Kidney (tissue), 14 donors: ENCODE results near the gene SYPL2. TPM values are rescaled to one million over a fixed set of nuclear protein-coding genes. Genes with fewer than 3 reads are reported as not detected.

Source experiments
- DNase-seq, 5 donors: peaks; one replicate each; pipeline ENCODE4 v3.0.0-alpha.2; 2013 to 2020
- FAIRE-seq: peaks from 2 replicates; lab custom pipeline; 2012; peaks lifted over from hg19 to GRCh38; lab: Jason Lieb, UNC
- H3K27ac ChIP-seq, 2 donors: one replicate each; pipeline ENCODE4 v1.7.0; 2013; ENCODE audit warnings: low read depth in 2 of 2, low read length in 2 of 2, inconsistent platforms in 1 of 2
- H3K27me3 ChIP-seq: one replicate; pipeline ENCODE4 v1.7.1; 2013; ENCODE audit warnings: low read length, inconsistent platforms; ENCODE audit not compliant: control insufficient read depth, insufficient read depth
- H3K36me3 ChIP-seq, 3 donors: one replicate each; pipeline versions ENCODE4 v1.7.0 to v1.7.1; 2013; ENCODE audit warnings: low read length in 3 of 3, control low read depth in 1 of 3, inconsistent platforms in 1 of 3; ENCODE audit not compliant: insufficient read depth in 3 of 3, control insufficient read depth in 2 of 3
- H3K4me1 ChIP-seq, 3 donors: one replicate each; pipeline versions ENCODE4 v1.7.0 to v1.7.1; 2013; ENCODE audit warnings: low read length in 3 of 3, inconsistent platforms in 1 of 3, low read depth in 1 of 3; ENCODE audit not compliant: control insufficient read depth in 2 of 3, insufficient read depth in 2 of 3
- H3K4me3 ChIP-seq, 3 donors: one replicate each; pipeline versions ENCODE4 v1.7.0 to v1.8.1; 2013; ENCODE audit warnings: low read length in 3 of 3, control low read depth in 1 of 3, inconsistent platforms in 1 of 3
- H3K9ac ChIP-seq, 3 donors: one replicate each; pipeline versions ENCODE4 v1.7.0 to v1.7.1; 2013; ENCODE audit warnings: low read length in 3 of 3, control low read depth in 1 of 3, inconsistent platforms in 1 of 3
- H3K9me3 ChIP-seq, 3 donors: one replicate each; pipeline versions ENCODE4 v1.7.0 to v1.7.1; 2013; ENCODE audit warnings: low read length in 3 of 3, control low read depth in 1 of 3, inconsistent platforms in 1 of 3; ENCODE audit not compliant: control insufficient read depth in 2 of 3, insufficient read depth in 1 of 3
- CTCF ChIP-seq: IDR thresholded peaks from 3 replicates; pipeline ENCODE4 v1.5.1; 2012; ENCODE audit warnings: mild to moderate bottlenecking, moderate library complexity, borderline replicate concordance; ENCODE audit not compliant: insufficient read depth; ENCODE audit errors: extremely low read depth
- intact Hi-C: fragments of 100-400 bp; cut with DNase I; formaldehyde crosslinking; loops from one replicate; pipeline ENCODE4 v1.11.1; 2022
- polyA plus RNA-seq: library from polyadenylated mRNA; stranded (reverse); fragments of 350-450 nt; fragmentation: Illumina TruSeq; extraction: RNeasy Lipid Tissue Mini Kit (QIAGEN cat#74804); gene quantifications from one replicate; pipeline ENCODE4 v1.2.3, GENCODE V29; 2014; ENCODE audit warnings: low read depth, low replicate concordance; ENCODE audit not compliant: insufficient read depth
- total RNA-seq: library from RNA; stranded (reverse); fragmentation: NEBNext Ultra II Directional; extraction: Animal tissue kit (Norgen Biotek cat#: 25700); gene quantifications from one replicate; pipeline ENCODE4 v1.2.1, GENCODE V29; 2021
- donor health status: control.
- donor health status: control.
- donor health status: control.
- donor health status: control.
- donor health status: control.
- donor health status: DM: yes; HTN: yes; CAD: no.
- donor health status: Normal renal cell carcinoma (clear cell type).

The SYPL2 gene
- total and polyA plus RNA-seq, 2 donors from 2014 or later: 6.7 to 9.8 TPM

DNA sequence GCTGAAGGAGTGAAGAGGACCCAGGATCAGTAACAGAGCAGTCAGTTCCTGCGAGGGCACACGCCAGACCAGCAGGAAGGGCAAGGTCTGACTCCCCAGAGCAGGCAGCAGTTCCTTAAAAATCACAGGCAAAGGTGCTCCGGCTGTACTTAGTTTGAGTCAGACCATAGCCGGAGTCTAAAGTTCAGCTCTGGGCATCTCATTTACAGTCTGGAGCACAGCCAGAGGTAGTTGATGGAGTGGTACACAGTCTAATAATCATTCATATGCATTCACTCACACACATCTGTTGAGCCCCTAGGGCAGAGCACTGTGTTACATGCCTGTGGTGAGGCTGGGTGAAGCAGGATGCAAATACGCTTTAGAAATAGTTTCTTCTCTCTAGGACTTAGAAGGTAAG, 50.5 kb downstream of the SYPL2 start:
- peak in 2 of 5 donors; percentile 52 to 73 for DNase-seq

DNA sequence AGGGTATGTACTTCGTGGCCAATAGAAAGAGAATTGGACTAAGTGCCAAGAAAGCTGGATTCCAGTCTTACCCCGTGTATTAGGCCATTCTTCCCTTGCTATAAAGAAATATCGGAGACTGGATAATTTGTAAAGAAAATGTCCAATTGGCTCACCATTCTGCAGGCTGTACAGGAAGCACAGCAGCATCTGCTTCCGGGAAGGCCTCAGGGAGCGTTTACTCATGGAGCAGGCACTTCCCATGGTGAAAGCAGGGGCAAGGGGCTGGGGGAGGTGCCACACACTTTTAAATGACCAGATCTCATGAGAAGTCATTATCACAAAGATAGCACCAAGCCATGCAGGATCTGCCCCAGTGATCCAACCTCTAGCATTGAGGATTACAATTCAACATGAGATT, 51.0 kb downstream of the SYPL2 start:
- intact Hi-C loops: no loop called here
- Histone ChIP-seq H3K4me1 (peaks cover 0 to 5% (median 0%) of the 10 kb centered on the region in 3 donors), H3K4me3 (no peak overlapping the region), H3K9ac (no peak overlapping the region), H3K9me3 (no peaks in the 10 kb centered on the region), H3K27ac (no peak overlapping the region), H3K36me3 (no peaks in the 10 kb centered on the region), H3K27me3 (no peaks in the 10 kb centered on the region)
- DNase-seq (no peak), FAIRE-seq (no peak)
- TF ChIP-seq CTCF: no peak

More for the DNA sequence above, 50.5 kb downstream of the SYPL2 start:
- FAIRE-seq: no peak
- H3K4me1 ChIP-seq: peaks cover 0 to 5% (median 0%) of the 10 kb centered on the region in 3 donors
- no peaks in the 10 kb centered on the region for H3K9me3 ChIP-seq
- no peak for TF ChIP-seq CTCF
- no peak overlapping the region for H3K9ac ChIP-seq
- no peak overlapping the region for H3K27ac ChIP-seq
- intact Hi-C loops: no loop called here
- H3K4me3 ChIP-seq: no peak overlapping the region
- H3K27me3 ChIP-seq: no peaks in the 10 kb centered on the region
- H3K36me3 ChIP-seq: no peaks in the 10 kb centered on the region

DNA sequence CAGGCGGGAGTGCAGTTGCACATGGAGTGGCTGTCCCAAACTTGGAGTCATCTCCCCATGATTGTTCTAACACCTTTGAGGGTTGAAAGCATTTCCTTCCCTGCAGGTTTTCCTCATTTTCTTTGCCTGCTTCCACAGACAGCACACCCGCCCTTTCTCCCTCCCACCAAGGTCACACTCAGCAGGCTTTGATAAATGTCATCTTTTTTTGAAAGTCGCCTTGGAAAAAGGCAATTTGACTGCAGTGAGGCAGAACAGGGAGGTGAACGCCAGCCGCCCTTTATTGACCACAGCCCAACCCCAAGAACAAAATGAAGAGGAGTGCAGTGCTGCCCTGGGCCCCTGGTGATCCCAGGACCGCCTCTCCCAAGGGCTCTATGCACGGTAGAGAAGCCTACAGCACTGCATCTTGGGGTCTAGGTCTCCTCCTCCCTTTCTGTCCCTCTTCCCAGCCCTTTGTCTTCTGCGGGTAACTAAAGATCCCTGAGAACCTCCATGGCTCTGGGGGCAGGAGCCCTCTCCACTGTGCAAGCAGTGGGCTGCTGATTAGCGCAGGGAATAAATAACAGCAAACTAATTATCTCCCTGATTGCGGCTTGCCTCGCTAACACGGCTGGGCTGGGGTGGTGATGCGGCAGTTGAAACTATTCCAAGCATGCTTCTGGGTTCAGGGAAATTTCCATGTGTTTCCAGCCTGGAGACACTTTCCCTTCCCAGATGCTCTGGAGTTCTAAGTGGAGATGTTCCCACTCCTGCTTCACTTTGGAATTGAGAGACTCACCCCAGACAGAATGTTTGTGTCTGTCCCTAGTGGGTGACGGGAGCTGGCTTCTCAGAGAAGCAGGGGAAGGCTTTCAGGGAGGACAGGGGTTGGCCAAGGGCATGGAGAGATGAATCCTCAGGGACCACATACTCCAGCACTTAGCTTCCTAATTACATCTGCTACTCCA, 54.9 kb downstream of the SYPL2 start:
- Histone ChIP-seq H3K9me3 (no peaks in the 10 kb centered on the region), H3K9ac (no peak overlapping the region), H3K36me3 (no peaks in the 10 kb centered on the region), H3K27ac (no peak overlapping the region), H3K4me1 (peaks cover 0 to 5% (median 0%) of the 10 kb centered on the region in 3 donors), H3K27me3 (no peaks in the 10 kb centered on the region), H3K4me3 (no peak overlapping the region)
- intact Hi-C loops: loop anchor here (10.0 kb wide), 1 partner anchor 96 kb away; the partner anchor contains the start of gene PSMA5
- TF ChIP-seq CTCF: no peak
- DNase-seq: peak in 1 of 5 donors; percentile 37
- no peak for FAIRE-seq
